ENCODE data around the gene TFEB.

The TFEB gene

DNA sequence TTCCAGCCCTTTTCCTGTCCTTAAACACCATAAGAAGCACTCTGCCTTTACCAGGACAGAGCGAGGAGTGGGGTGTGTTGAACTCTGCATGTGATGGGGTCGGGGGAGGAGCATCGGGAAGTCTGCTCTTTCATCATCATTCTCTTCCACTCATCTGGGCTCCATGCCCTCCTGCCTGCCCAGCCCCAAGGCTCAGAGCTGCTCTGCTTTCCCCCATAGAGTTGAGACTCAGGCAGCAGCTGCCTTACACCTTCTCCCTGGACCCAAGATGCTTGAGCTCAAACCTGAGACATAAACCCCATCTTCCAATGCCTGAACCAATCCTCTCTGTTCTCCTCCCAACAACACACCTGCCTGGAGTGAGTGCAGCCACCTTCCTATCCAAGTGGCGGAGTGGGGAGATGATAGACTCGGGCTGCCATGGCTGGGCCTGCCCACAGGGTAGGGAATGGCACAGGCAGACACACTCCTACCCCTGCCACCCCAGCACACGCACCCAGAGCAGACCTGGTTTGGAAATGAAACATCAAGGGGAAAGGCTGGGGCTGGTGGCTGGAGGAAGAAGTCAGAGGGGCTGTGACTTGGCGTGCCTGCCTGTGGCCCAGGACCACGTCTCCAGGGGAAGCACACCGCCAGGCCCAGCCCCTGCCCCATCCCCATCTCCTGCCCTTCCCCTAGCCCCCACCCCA, 28.4 kb downstream of the TFEB start:
- DNase-seq (ENCODE audit: low read depth in 2 of 2) = peak in 1 of 2 experiments; percentile 10

DNA sequence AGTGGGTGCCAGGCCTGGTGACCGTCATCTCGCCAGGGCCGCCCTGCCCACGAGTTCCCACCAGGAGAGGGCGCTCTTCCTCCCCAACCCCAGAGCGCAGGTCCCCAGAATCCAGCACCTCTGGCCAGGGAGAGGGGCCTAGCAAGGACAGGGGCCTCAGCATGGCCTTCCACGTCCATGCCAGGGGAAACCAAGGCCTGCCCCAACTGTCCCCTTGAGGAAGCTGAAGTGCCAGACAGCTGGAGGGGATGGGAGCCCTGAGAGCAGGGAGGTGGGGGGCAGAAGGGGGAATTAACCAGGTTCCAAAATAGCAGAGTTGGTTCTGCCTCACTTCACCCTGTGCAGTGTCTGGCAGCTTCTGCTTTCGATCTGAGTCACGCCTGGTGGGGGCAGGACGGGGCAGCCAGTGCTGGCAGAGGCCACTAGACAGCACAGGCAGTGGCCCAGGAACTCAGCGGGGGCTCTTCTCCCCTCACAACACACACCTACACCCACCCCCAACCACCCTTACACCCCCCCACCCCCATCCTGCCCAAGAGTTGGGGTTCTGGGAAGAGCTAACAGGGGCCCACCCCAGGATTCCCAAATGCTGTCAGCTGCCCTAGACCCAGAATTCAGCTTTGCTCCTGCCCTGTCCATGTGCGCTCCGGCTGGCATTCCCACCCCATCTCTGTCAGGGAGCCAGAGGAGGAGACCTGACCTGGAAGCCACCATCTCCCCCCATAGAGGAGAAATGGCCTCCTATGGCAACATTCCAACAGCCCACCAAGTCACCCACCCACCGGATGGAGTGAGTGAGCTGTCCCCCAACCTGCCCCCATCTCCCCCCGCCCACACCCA, 29.2 kb downstream of the TFEB start:
- peak; percentile 51 to 63 for DNase-seq (ENCODE audit: low read depth in 2 of 2)

DNA sequence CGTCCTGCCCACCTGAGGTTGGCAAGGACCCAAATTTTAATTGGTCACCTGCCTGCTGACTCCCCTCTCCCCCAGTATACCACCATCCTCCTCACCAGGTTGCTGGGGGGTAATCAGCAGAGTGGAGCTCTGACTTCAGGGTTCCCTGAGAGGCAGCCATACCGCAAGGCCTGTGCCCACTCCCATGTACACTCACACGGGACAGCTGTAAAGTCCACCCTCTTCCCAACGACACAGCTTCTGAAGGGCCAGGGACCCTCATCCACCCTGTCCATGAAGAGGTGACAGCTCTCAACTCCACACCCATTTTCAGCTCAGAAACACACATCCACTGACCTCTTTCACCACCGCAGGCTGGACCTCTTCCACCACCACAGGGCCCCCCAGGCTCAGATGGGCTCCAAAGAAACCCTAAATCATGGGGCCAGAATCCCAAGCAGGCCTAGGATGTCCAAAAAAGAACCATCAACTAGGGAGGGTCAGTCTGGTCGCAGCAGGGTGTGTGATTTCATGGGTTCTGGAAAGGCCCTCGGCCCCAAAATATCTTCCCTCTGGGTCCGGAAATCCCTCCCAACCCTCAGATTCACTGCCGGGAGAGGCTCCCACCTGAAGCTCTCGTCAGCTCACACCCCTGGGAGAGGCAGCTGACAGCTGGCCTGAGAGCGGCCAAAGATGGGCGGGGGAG, 30.0 kb downstream of the TFEB start:
- DNase-seq (ENCODE audit: low read depth in 2 of 2) = no peak

DNA sequence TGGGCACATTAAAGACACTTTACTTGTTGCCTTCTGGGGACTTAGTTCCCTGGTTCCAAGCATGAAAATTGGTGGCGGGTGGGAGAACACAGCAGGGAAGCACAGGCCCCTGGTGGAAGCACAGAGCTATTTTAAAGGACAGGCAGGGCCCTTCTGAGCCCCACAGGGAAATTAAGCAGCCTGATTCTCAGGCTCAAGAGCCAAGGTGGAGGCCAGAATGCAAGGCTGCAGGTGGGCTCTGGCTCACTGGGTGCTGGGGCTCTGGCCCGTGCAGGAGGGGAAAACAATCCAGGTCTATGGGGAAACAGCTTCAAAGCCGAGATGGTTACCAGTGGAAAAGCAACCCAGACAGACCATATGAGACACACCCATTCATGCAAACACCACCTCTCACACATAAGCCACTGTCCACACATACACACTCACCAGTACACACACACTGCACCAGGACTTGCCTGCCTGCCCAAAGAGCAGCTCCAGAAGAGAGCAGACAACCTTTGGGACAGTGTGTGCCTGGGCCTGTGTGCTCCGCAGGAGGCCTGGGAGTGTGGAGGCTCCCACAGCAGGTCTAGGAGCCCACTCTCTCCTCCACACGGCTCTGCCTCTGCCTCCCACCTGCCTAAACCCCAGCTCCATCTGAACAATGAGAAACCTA, 30.6 kb downstream of the TFEB start:
- DNase-seq (ENCODE audit: low read depth in 2 of 2) = no peak

DNA sequence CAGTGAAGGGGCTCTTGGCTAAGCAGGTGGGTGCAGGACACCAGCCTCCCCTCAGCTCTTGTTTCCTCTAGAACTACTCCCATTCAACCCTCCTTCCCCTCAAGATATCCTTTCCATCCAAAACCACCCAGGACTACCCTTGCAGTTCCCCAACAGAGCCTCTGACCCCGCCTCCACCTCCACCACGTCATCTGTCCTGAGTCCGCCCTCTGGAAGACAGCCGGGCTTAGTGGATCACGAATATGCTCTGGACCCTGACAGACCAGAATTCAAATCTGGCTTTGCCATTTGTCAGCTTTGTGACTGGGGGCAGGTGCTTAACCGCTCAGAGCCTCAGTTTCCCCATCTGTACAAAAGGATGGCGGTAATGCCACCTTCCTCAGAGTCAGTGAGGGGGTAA, 31.4 kb downstream of the TFEB start:
- no peak for DNase-seq (ENCODE audit: low read depth in 2 of 2)

DNA sequence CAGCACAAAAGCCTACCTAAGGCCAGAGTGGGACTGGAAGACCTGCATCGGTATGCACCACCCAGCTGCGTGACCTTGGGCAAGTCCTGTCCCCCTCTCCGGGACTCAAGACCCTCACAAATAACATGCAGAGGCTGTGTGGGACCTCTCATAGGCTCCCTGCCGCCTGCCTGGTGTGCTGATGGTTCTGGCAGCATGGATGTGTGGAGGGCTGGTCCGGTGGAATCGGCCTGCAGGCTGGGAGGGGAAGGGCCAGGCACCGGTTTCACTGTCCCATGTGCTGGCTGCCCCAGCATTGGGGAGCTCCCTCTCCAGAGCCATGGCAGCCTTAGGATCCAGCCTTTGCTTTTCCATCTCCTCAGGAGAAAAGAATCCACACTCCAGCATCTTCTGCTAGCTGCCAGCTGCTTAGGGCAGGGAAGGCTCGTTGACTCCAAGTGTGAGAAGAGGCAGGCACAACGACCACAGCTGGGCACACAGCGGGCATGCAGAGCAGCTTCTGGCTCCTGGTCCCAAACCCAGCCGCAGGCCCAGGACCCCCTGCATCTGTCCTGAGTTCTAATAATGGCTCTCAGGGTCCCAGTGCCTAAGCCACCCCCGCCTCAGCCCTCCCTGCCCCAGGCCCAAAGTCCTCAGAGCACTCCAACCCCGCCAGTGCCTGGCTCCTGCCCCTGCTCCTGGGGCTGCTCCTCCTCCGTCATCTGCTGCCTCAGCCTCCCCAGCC, 32.5 kb downstream of the TFEB start:
- no peak for DNase-seq (ENCODE audit: low read depth in 2 of 2)

DNA sequence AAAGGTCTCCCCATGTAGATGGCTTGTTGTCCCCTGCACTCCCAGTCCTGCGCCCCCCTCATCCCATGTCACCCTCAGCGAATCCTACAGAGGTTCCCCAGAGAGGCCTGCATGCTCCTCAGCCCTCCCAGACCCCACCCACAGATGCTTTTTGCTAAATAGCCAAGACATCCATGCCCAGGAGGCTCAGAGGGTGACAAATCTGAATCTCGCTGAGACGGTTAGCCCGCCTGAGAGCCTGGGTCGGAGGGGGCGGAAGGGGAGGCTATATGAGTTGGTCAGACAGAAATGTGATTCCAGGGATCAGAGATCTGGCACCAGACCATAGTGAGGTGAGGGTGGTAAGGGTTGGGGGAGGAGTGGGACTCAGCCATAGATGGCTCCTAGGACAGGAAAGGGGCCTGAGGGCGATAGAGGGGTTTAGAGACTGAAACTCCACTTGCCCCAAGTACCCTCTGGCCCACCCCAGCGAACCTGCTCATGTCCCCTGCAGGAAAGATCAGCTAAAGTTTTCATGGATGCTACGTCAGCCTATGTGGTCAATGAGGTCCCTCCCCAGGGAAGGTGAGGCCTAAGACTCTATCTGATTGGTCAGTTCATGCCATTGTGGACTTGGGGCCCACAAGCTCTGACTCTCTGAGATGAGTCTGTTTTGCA, 33.2 kb downstream of the TFEB start:
- DNase-seq (ENCODE audit: low read depth in 2 of 2) = no peak

DNA sequence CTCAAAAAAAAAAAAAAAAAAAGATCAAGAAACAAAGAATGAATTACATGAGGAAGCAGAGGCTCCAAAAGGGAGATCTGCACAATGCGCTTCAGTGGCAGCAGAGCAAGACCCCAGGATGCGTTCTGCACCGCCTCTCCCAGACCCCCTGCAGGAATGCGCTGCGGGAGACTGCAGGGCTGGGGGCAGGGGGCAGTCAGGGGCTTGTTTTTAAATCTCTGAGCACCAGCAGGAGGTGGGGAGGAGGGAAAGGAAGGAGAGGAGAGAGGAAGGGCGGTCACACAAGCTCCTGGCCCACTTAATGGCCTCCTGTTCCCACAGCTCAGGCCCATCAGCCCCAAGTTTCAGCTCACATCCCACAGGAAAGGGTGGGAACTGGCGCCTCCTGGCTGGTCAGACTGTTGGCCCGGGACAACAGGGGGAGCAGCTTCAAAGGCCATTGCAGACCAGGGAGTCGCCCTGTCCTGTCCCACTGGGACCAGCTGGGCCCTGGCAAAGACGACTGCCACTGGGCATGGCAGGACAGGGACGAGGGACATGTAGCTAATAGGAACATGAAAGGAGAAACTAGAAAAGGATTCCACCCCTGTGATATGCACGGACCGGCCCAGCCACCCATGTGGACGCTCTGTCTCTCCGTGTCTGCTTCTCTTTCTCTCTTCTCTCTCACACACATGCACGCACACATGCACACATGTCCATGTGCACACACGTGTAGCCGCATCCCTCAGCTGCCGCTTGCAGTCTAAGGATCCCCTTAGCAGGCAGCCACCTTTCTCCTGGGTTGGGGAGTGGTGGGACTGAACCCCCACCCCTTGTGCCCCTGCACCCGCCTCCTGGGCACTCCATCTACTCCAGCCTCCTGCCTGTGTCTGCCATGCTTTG, 34.7 kb downstream of the TFEB start:
- DNase-seq (ENCODE audit: low read depth in 2 of 2) = no peak

DNA sequence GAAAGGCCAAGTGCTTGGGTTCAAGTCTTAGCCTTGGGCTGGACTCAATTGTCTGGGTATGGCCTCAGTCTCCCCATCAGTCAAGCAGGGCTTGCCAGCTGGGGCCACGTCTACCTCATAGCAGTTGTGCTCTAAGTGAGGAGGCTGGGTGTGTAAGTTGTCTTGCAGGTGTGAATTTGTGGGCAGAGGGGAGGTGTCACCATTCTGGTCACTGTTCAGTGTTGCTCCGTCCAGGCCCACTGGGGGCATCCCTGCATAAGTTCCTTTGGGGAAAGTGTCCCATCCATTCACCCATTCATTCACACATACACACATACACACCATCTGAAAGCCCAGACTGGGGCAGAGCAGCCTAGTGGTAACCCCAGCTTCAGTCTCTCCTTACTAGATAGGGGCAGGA, 36.3 kb downstream of the TFEB start:
- no peak for DNase-seq (ENCODE audit: low read depth in 2 of 2)

DNA sequence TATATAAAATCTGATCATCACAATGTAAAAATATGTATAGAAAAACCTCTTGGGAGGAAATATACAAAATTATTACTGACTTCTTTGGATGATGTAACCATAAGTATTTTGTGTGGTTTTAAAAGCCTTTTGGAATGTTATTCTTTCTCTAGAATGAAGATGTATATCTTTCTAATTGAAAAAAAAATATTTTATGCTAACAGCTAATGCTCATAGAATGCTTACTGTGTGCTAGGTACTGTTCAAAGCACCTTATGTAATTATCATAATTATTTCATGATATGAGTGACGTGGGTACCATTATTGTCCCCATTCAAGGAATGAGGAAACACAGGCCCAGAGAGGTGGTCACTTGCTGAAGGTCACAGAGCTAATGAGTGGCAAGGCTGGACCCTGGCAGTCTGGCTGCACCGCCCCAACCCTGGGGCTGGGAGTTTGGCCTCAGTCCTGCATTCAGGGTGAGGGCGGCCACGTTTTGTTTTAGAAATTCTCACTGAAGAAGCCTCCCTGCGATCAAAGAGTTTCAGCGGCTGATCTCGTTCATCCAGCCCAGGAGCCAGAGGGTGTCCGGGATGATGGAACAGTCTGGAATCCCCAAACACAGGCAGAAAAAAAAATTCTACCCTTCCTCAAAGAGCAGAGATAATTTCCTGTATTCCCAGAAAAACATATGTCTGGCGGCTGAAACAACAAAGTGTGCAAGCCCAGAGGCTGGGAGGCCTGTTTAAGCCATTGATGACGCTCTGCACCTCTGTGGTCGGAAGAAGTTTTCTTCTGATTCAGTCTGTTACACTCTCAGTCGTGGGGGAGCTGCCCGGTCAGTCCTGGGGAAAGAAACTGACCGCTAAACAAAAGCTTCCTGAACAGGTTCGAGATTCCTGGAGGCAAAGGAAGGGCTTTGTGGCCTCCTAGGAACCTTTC, 37.3 kb downstream of the TFEB start:
- no peak for DNase-seq (ENCODE audit: low read depth in 2 of 2)

DNA sequence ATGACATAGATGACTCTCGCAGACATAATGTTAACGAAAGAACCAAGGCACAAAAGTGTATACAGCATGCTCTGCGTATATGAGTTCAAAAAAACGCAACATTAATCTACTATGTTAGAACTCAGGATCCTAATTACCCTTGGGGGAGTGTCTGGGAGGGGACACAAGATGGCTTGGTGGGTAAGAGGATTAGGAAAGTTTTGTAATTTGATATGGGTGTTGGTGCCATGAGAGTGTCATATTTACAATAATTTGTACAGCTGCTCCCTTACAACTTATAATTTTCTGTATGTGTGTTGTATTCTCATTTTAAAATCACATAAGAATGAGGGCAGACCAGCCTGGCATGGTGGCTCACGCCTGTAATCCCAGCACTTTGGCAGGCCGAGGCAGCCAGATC, 38.6 kb downstream of the TFEB start:
- DNase-seq (ENCODE audit: low read depth in 2 of 2) = no peak

DNA sequence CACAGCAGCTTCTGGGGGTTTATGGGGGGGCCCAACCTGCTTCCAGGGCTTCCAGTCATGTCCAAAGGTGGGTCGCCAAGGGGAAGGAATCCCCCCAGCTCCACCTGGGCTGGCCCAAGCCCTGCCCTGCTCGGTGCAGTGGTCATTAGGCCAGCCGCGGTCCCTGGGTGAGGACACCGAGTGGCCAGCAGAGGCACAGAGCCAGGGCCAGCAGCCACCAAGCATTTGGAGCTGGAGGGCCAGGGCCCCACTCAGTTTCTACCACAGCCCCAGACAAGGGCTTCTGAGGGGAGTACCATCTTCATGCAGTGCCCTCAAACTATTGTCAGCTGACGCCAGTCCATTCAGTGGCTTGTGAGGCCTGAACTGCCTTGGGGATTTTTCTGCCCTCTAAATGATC, 39.6 kb downstream of the TFEB start:
- no peak for DNase-seq (ENCODE audit: low read depth in 2 of 2)

DNA sequence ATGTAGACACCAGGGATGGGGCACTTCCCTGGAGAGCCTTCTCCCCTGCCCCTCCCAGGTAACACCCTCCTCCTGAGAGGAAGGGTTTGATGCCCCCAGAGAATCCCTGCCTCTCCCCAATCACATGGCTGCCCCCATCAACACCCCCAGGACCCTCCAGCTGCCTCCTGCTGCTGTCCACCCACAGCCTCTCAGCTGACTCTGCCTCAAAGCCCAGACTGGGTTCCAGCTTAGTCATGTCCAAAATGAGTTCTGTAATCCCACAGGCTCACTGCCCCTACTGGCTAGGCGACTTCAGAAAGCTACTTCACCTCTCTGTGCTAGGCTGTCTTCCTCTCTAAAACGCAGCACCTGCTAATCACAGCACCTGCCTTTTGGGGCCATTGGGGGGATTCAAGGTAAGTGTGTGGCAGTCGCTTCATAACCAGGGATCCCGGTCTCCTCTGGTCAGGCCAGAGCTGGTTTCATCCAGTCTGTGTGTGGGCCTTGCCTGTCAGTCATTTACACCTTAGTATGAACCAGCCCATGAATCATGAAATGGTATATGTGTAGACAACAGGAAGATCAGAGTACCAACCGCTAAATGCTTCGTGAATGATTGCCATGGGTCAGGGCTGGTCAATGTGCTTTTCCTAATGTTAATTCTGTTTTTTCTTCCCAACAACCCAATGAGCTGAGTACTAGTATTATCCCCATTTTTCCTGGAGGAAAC, 40.4 kb downstream of the TFEB start:
- no peak for DNase-seq (ENCODE audit: low read depth in 2 of 2)

DNA sequence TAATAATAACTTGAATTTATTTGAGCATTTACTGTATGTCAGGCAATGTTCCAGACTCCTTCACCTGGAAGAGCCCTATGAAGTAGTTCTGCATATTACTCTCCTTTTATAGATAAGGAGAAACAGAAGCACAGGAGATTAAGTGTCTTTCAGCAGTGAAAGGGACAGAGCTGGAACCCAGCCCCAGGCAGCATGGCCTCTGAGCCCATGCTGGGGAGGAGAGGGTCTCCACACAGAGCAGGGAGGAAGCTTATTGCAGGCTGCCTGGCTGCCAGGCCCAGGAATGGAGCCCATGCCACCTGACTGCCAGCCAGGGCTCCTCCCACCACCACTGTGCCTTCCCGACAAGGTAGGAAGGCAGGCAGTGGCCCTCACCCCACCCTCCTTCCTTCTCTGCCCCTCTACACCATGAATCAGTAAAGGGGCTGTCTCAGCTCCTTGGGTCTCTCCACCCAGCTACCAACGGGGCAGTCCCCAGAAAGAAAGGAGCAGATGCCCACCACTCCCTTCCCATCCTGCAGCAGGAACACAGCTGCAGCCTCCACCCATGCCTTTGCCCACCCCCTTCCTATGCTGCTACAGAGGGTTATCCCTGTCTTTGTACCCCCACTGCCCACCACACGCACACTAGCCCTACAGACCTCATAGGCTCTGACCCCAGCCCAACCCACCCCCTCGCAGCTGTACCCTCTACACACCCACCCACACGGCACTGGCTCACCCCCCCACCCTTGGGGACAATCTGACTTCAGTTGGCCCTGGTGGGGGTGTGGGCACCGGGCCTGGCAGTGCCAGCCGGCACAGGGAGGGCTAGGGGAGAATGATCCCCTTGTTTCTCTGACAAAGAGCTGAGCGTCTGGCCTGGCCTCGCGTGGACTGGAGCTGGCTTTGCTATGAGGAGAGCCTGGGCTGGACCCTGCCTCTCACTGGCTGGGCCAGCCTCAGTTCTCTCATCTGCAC, 41.8 kb downstream of the TFEB start:
- DNase-seq (ENCODE audit: low read depth in 2 of 2) = no peak

DNA sequence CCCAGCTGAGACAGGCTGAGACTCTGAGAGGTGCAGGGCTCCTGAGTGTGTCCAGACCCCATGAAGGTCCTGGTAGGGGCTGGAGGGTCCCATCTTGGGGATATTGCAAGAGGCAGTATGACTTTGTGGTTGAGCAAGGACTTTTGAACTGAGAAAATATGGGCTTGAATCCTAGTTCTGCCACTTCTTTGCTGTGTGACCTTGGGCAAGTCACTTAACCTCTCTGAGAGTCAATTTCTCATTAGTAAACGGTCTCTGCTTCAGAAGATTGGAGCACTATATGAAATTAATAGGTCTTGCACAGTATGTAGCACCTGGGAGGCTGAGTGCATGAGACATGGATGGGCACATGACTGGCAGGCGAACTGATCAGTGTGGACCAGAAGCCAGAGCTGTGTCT, 42.7 kb downstream of the TFEB start:
- DNase-seq (ENCODE audit: low read depth in 2 of 2) = no peak

DNA sequence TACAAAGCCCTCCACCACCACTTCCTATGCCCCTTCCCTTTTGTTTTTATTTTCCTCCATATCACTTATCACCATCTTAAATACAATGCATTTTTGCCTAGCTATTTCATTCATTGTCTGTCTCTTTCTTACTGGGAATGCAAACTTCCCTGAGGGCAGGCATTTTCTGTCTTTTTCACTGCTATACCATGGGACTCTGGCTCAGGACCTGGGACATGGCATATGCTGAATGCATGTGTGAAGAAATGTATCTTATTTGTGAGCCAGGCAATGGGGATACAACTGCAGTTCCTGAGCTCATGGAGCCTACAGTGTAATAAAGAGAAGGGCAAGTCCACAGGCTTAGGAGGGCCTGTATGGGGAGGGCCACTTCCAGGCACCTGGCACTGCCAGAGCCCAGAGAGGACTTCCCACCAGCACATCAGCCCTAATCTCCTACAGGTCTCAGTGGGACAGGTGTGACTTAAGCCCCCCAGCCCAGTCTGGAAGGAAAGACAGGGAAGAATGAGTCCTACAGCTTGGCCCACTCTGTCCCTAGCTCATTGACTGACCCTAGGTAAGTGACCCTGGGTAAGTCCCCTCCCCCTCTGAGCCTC, 43.2 kb downstream of the TFEB start:
- DNase-seq (ENCODE audit: low read depth in 2 of 2) = no peak

Measured in stimulated activated CD4-positive, alpha-beta T cell treated with anti-CD3 and anti-CD28 coated beads, Interleukin-12 subunit alpha, Interleukin-12 subunit beta, amount 100 ng/mL, for 24 hours (primary cell).